ENCODE measurements around the gene INPP5B.

The INPP5B gene

DNA sequence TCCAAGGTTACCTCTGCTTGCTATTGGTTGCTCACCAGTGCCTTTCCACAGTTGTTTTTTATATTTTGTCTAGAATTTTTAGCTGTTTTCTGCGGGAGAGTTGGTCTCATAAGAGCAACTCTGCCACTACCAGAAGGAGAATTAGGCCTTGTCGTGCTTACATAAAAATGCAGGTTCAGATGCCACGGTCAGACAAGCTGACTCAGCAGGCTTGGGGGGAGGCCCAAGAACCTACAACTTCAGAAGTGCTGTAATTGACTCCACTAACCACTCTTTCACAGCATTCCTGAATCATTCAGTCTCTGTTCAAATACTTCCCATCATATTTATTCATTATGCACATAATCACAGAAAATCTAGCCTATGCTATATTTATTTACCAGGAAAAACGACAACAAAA, 115.7 kb downstream of the INPP5B start:
- DNase-seq (ENCODE audit: low read depth), result no peak

DNA sequence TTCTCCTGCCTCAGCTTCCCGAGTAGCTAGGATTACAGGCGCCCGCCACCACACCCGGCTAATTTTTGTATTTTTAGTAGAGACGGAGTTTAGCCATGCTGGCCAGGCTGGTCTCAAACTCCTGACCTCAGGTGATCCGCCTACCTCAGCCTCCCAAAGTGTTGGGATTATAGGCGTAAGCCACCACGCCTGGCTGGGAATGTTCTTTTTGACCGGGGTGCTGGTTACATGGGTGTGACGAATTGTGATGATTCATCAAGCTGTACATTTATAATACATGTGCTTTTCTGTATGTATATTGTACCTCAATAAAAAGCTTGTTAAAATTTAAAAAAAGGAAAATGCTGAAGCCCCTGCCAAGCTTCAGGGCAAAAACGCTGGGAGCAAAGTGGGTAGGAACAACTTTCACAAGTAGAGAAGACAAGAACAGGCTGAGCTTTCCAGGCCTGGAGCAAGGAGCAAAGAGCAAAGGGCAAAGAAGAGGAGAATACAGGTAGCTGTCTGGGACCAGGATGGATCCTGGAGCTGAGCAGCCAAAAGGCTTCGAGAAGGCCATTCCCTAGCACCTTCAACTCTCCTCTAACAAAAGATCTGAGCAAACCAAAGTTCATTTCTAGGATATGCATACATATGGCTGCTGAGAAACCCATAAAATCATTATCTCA, 118.3 kb downstream of the INPP5B start:
- DNase-seq (ENCODE audit: low read depth), result no peak

- DNase-seq (ENCODE audit: low read depth), result no peak
These were observed 121.3 kb downstream of the INPP5B start for GRCh38 chr1:37825506-37825905.

DNA sequence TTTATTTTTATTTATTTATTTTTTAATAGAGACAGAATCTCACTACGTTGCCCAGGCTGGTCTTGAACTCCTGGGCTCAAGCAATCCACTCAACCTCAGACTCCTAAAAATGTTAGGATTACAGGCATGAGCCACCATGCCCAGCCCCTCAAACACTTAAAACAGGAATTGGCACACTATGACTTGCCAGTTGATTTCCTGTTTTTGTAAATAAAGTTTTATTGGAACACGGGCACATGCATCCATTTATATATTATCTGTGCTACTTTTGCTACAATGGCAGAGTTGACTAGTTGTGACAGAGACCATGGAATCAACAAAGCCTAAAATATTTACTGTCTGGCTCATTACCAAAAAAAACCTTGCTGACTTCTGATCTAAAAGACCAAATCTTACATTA, 122.9 kb downstream of the INPP5B start:
- no peak for DNase-seq (ENCODE audit: low read depth)

GRCh38 chr1:37822906-37823815, 123.7 kb downstream of the INPP5B start:
- no peak for DNase-seq (ENCODE audit: low read depth)

DNA sequence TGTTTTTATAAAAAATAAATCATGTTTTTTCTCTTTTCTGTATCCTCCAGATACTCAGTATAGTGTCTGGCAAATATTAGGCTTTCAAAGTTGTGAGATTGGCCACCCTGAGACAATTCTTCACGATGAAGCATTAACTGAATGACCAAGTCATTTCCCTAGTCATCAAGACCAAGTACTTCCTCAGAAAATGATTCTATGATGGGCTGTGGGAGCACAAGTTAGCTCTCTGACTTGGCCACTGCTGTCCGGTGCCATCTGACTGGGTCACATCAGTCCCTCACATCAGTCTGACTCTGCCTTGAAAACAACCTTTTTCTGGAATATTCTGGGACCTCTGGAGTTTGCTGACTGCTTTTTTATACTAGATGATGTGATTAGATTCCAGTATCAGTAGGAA, 125.4 kb downstream of the INPP5B start:
- no peak for DNase-seq (ENCODE audit: low read depth)

- DNase-seq (ENCODE audit: low read depth), result no peak
These were observed 129.4 kb downstream of the INPP5B start for GRCh38 chr1:37817481-37817880.

DNA sequence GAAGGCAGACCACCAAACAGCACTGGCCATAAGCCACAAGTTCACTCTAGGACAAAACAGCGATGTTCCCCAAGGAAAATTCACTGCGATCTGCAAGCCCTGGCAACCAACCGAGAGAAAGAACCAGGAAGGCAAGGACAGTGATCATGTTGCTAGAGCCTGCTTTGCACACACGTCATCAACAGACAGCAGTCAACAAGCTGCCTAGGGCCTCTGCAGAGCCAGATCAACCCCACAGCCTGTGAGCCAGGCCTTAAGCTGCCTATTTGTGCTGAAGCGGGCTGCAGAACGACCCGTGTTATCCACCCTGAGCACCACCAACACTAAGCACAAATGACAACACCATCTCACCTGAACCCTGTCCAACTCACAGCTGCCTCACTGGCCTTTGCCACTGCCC, 132.6 kb downstream of the INPP5B start:
- DNase-seq (ENCODE audit: low read depth), result no peak

- DNase-seq (ENCODE audit: low read depth), result no peak
These were observed 133.2 kb downstream of the INPP5B start for GRCh38 chr1:37813529-37814145.

DNA sequence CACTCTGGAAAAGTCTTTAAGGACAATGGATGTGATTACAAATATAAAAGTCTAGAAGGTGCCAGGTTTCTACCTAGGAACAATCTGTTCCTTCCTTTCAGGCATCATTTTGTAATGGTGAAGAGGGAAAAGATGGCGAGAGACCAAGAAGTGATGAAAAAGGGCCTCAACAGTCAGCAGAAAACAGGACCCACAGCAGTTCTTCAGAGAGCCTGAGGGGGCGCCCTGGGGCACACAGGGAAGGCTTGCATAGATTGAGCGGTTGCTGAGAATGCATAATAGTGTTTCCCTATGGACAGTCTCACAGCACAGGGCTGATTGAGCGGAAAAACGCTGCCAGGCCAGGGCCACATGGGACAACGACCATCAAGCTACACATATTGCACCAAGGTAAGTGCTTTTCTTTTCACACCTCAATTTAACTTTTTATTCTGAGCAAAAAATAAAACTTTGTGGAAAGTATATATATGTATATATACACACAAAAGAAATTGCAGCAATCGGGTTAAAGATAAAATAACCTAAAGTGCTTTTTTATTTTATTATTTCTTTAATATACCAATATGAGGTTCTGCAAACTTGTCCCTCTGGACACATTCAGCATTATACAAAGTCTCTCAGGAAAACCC, 135.7 kb downstream of the INPP5B start:
- DNase-seq (ENCODE audit: low read depth), result peak; percentile 60
